Coronary artery (tissue), 2 donors: Measurements from ENCODE around the gene AFG1L.

ENCODE experiments used
- DNase-seq: peaks from one replicate; pipeline ENCODE4 v3.0.0-alpha.2; 2017; ENCODE audit warnings: low spot score
- H3K27ac ChIP-seq, 2 donors: fragments of 200-600 bp; sonication (generic); one replicate each; pipeline ENCODE4 v1.5.1; 2016 to 2019
- H3K4me3 ChIP-seq: fragments of 200-600 bp; sonication (generic); 2 replicates; pipeline ENCODE4 v1.5.1; 2016; ENCODE audit warnings: mild to moderate bottlenecking, moderate library complexity
- CTCF ChIP-seq: fragments of 200-600 bp; sonication (generic); IDR thresholded peaks from one replicate; pipeline ENCODE4 v1.5.1; 2019; ENCODE audit warnings: antibody characterized with exemption

The AFG1L gene

GRCh38 chr6:108510461-108511319 is 215.8 kb downstream of the AFG1L start:
- no peak for DNase-seq
- Histone ChIP-seq H3K27ac (no peak overlapping the region), H3K4me3 (no peak overlapping the region)
- no peak for TF ChIP-seq CTCF

- H3K4me3 ChIP-seq, result no peak overlapping the region
- no peak overlapping the region for H3K27ac ChIP-seq
- TF ChIP-seq CTCF, result no peak
- DNase-seq, result no peak
Observed at GRCh38 chr6:108518714-108519576, 224.1 kb downstream of the AFG1L start.

- no peak for TF ChIP-seq CTCF
- Histone ChIP-seq H3K27ac (no peak overlapping the region), H3K4me3 (no peak overlapping the region)
- DNase-seq, result no peak
Observed at GRCh38 chr6:108521616-108522107, 226.8 kb downstream of the AFG1L start.

GRCh38 chr6:108523697-108524096 is 228.8 kb downstream of the AFG1L start:
- no peak for TF ChIP-seq CTCF

GRCh38 chr6:108524528-108525248 is 229.8 kb downstream of the AFG1L start:
- Histone ChIP-seq H3K27ac (no peak overlapping the region), H3K4me3 (no peak overlapping the region)
- DNase-seq, result no peak
- TF ChIP-seq CTCF, result no peak

More at GRCh38 chr6:108523697-108524096, 228.8 kb downstream of the AFG1L start:
- no peak for DNase-seq
- Histone ChIP-seq H3K27ac (no peak overlapping the region), H3K4me3 (no peak overlapping the region)

GRCh38 chr6:108526739-108527174 is 231.9 kb downstream of the AFG1L start:
- no peak for DNase-seq
- H3K4me3 ChIP-seq, result no peak overlapping the region
- H3K27ac ChIP-seq, result no peak overlapping the region
- TF ChIP-seq CTCF, result peak; percentile 74
